Measurements from ENCODE around the gene FMNL2.

Gene FMNL2

DNA sequence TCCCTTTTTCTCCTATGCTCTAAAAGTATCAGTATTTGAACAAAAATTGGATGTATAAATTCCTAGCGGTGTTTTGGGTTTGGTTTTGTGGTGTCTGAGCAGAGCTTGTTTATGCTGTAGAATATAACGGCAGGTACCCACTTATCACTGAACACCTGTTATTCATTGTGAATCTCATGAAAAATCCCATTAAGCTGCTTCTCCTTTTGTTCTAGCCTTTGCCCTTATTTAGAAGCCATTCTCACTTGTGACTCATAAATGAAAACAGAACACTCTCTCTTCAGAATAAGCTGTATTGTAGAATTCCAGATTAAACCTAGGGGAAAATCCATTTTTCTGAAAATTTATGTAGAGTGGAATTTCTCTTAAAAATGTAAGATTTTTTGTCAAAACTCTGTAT lies 278.3 kb downstream of the FMNL2 start:
- H3K4me1 Mint-ChIP-seq = peaks cover 19% of the 10 kb centered on the region
- CTCF ChIA-PET = interaction anchor here (1.7 kb wide), 1 partner anchor 22 kb away, joined by 5 read pairs; no protein-coding TSS in a partner anchor
- H3K4me3 Mint-ChIP-seq = no peak overlapping the region
- no peaks in the 10 kb centered on the region for H3K36me3 Mint-ChIP-seq
- H3K27me3 Mint-ChIP-seq = no peaks in the 10 kb centered on the region
- no peak overlapping the region for H3K27ac Mint-ChIP-seq
- no peak for DNase-seq
- no peaks in the 10 kb centered on the region for H3K9me3 Mint-ChIP-seq

DNA sequence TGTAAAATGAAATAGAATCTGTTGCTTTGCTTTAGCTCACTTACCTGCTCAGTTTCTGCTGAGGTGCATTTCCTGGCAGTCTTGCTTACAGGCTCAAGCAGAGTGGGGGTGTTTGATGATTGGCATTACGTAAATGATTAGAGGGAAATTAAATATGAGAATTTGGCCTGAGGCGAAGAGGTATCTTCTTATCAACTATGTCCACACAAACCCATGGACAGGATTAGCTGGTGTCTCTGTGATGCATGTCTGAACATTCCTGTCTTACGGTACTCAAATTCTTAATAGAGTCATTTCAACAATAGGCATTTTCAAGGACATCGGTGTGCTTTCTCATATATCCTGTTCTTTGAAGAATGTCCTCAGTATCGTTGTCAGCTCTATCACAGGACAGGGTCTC lies 280.2 kb downstream of the FMNL2 start:
- Mint-ChIP-seq H3K4me1 (peaks cover 19% of the 10 kb centered on the region), H3K27ac (no peak overlapping the region), H3K36me3 (no peaks in the 10 kb centered on the region), H3K4me3 (no peak overlapping the region), H3K9me3 (no peaks in the 10 kb centered on the region), H3K27me3 (no peaks in the 10 kb centered on the region)
- CTCF ChIA-PET = interaction anchor here (0.8 to 2.1 kb wide), 3 partner anchors 11 to 20 kb away, joined by 3 to 11 read pairs (median 3); no protein-coding TSS in a partner anchor
- DNase-seq = no peak

DNA sequence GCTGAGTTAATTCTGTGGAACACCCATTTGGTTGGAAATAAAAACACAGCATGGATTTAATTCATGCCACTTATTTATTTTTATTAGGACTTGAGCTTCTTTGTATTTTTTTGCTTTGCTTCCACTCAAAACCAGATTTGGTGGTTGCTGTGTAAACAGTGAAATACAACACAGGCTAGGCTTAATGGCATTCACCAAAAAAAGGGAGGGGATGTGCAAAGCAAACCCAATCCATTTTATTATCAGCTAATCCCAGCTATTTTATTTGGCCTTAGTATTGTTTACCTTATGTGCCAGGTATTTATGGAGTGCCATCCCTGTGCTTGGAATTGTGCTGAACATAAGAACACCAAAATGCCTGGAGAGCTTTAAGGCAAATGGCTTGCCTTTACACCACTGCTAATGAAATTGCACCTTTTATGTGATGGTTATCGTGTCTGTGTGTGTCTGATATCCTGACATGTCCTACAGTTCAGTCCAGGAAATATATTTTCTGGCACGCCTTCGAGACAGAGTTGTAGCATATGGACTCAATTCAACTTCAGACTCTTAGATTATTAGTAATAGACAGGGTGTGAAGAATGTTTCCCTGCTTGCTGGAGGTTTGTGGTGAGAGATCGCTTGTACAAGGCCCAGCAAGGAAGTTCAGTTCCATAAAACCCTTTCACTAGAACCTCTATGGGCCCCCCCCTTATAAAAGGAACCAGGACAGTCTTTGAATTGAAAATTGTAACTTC lies 282.6 kb downstream of the FMNL2 start:
- H3K9me3 Mint-ChIP-seq = no peaks in the 10 kb centered on the region
- peaks cover 8% of the 10 kb centered on the region for H3K4me1 Mint-ChIP-seq
- H3K36me3 Mint-ChIP-seq = no peaks in the 10 kb centered on the region
- DNase-seq = no peak
- CTCF ChIA-PET = interaction anchor here (1.0 to 1.6 kb wide), 3 partner anchors 10 to 18 kb away, joined by 3 to 6 read pairs (median 3); no protein-coding TSS in a partner anchor
- no peak overlapping the region for H3K4me3 Mint-ChIP-seq
- peaks cover 4% of the 10 kb centered on the region for H3K27me3 Mint-ChIP-seq
- no peak overlapping the region for H3K27ac Mint-ChIP-seq

DNA sequence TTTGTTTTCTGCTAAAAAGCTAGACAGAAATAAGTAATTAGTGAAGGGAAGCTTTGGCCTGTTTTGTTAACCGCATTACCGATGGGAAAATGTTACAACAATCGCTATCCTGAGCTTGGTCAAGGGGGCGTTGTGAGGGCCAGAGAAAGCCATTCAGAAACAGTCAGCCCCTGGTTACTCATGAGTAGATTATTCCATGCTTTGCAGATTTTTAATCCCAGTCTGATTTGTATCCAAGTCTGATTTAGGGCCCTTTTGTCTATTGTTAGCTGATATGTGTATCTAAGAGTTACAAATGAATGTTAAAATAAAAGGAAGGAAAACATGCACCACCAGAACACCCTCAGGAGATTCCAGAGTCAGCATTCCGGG lies 283.2 kb downstream of the FMNL2 start:
- peaks cover 7% of the 10 kb centered on the region for H3K27me3 Mint-ChIP-seq

DNA sequence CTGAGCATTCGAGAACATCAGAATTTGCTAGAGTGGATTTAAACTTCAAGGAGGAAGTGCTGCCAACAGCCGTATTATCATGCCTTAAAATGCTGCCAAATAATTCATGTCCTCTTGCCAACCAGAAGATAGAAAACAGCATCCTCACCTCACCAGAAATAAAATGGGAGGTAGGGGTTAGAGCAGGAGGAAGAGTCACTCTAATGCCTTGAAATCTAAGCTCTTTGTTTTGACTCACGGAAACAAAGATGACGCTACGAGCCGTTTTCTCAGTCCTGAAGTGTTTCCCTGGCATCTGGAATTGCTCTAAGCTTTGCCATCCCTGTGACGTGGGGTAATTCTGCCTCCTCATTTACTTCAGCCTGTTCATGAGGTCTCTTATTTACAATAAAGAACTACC lies 285.2 kb downstream of the FMNL2 start:
- H3K27me3 Mint-ChIP-seq = peaks cover 8% of the 10 kb centered on the region
- no peaks in the 10 kb centered on the region for H3K36me3 Mint-ChIP-seq
- H3K4me3 Mint-ChIP-seq = no peak overlapping the region
- no peaks in the 10 kb centered on the region for H3K4me1 Mint-ChIP-seq
- CTCF ChIA-PET = no interaction called here
- DNase-seq = no peak
- H3K27ac Mint-ChIP-seq = no peak overlapping the region
- no peaks in the 10 kb centered on the region for H3K9me3 Mint-ChIP-seq

More for the DNA sequence above, 283.2 kb downstream of the FMNL2 start:
- Mint-ChIP-seq H3K9me3 (no peaks in the 10 kb centered on the region), H3K4me1 (peaks cover 2% of the 10 kb centered on the region), H3K36me3 (no peaks in the 10 kb centered on the region), H3K4me3 (no peak overlapping the region), H3K27ac (no peak overlapping the region)
- no peak for DNase-seq
- CTCF ChIA-PET = interaction anchor here (0.6 to 1.6 kb wide), 5 partner anchors 10 to 442 kb away, joined by 3 to 4 read pairs (median 3); no protein-coding TSS in a partner anchor

DNA sequence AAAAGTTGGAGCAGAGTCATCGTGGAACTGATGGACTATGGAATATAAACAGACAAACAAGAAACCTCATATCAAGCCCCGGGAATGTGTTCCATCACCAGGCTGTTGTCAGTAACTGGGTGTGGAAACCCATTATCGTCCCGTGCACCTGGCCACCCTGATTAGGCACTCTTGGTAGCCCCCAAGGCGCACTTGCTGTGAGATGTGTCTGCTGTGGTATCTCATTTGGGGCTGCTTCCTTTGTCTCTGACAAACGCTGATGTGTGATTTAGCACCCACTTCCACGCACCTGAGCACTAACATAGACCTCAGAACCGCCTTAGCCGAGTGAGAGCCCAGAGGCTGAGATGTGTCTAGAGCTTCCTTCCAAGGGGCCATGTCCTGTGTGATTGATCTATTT lies 286.0 kb downstream of the FMNL2 start:
- H3K27ac Mint-ChIP-seq = no peak overlapping the region
- DNase-seq = no peak
- CTCF ChIA-PET = no interaction called here
- H3K27me3 Mint-ChIP-seq = peaks cover 8% of the 10 kb centered on the region
- no peaks in the 10 kb centered on the region for H3K9me3 Mint-ChIP-seq
- no peaks in the 10 kb centered on the region for H3K4me1 Mint-ChIP-seq
- H3K4me3 Mint-ChIP-seq = no peak overlapping the region
- H3K36me3 Mint-ChIP-seq = no peaks in the 10 kb centered on the region

DNA sequence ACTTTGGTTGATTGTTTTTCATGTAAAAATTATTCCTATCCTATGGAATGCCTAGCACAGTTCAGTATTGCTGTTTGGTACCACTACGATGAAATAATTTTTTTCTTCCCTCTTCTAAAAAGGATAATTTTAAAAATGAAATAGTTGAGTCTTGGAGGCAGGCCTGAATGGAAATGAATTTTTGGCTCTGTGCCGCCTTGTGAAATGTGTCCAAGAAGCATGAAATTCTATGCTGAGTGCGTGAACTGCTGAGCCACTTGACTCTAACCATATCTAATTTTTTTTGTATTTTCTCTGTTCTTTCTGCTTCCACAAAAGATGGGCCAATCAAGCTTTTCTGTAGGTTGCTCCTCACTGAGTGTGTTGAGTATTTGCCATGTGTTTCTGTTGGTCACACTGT lies 287.2 kb downstream of the FMNL2 start:
- H3K4me3 Mint-ChIP-seq = no peak overlapping the region
- H3K4me1 Mint-ChIP-seq = no peaks in the 10 kb centered on the region
- H3K36me3 Mint-ChIP-seq = no peaks in the 10 kb centered on the region
- DNase-seq = no peak
- peaks cover 8% of the 10 kb centered on the region for H3K27me3 Mint-ChIP-seq
- no peaks in the 10 kb centered on the region for H3K9me3 Mint-ChIP-seq
- CTCF ChIA-PET = no interaction called here
- no peak overlapping the region for H3K27ac Mint-ChIP-seq

DNA sequence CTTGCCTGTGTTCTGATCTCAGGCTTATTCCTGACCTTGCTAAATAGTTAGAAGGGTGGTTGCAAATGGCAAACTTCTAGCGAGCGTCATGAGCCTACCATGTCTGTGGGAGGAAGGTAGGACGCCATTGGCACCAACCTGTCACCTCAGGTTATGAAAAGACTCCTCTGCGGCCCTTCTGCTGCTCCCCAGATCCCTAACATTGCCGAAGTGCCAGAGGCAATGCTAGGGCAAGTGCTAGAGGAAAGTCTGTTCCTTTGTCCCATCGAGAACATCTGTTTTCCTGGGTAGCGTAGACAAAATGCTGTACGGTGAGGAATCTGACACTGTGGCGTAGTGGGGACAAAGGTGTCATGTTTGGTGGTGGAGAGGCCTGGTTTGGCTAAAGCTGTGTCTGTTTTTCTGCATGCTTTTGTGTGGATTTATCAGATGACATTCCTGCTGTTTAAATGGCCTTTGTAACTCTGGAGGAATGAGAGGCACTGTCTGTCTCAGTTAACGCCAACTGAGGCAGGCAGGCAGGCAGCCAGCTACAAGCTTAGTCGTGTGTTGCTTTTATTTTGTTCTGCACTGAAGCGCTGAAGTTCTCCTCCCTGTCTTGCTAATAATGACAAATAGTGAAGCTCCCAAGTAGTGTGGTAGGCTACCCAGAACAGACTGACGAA lies 288.2 kb downstream of the FMNL2 start:
- H3K9me3 Mint-ChIP-seq = no peaks in the 10 kb centered on the region
- peaks cover 12% of the 10 kb centered on the region for H3K27me3 Mint-ChIP-seq
- CTCF ChIA-PET = interaction anchor here (1.2 kb wide), 1 partner anchor 12 kb away, joined by 4 read pairs; no protein-coding TSS in a partner anchor
- DNase-seq = no peak
- H3K4me3 Mint-ChIP-seq = no peak overlapping the region
- H3K27ac Mint-ChIP-seq = no peak overlapping the region
- H3K36me3 Mint-ChIP-seq = no peaks in the 10 kb centered on the region
- H3K4me1 Mint-ChIP-seq = no peaks in the 10 kb centered on the region

DNA sequence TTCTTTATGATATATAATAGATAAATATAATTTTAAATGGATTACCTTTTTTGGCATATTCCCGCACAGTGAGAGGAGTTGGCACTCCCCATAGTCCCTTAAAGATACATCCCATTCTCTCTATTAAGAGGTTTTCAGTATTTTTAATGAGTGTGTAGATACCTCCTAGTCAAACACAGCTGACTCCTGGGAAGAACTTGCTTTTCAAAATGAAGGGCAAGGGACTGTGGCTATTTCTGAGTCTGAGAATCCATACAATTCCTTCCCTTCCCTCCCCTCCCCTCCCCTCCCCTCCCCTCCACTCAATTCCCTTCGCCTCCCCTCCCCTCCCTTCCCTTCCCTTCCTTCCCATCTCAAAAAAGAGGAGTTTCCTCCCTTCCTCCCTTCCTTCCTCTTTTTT lies 288.8 kb downstream of the FMNL2 start:
- H3K36me3 Mint-ChIP-seq = no peaks in the 10 kb centered on the region
- no peaks in the 10 kb centered on the region for H3K9me3 Mint-ChIP-seq
- H3K4me1 Mint-ChIP-seq = peaks cover under 1% of the 10 kb centered on the region
- no peak for DNase-seq
- no peak overlapping the region for H3K4me3 Mint-ChIP-seq
- CTCF ChIA-PET = interaction anchor here (1.2 kb wide), 1 partner anchor 11 kb away, joined by 4 read pairs; no protein-coding TSS in a partner anchor
- no peak overlapping the region for H3K27ac Mint-ChIP-seq
- H3K27me3 Mint-ChIP-seq = peaks cover 13% of the 10 kb centered on the region

DNA sequence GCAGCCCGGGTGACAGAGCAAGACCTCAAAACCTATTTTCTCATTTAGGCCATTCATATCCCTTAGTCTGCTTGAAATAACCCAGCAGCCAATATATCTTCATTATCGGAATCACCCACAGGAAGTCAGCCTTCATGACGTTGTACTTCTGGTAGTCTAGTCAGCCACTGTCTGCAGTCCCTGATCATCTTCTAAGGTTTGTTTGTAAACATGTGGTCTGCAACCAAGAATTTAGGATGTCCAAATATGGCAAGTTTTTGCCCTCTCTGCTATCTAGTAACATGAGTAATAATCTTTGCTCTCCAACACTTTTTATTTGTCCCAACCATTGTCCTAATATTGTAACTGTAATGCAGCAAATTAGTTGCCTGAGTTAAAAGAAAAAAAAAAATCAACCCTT lies 289.8 kb downstream of the FMNL2 start:
- DNase-seq = no peak
- CTCF ChIA-PET = no interaction called here
- H3K36me3 Mint-ChIP-seq = no peaks in the 10 kb centered on the region
- no peak overlapping the region for H3K27ac Mint-ChIP-seq
- no peaks in the 10 kb centered on the region for H3K9me3 Mint-ChIP-seq
- peaks cover 11% of the 10 kb centered on the region for H3K4me1 Mint-ChIP-seq
- peaks cover 13% of the 10 kb centered on the region for H3K27me3 Mint-ChIP-seq
- H3K4me3 Mint-ChIP-seq = no peak overlapping the region

DNA sequence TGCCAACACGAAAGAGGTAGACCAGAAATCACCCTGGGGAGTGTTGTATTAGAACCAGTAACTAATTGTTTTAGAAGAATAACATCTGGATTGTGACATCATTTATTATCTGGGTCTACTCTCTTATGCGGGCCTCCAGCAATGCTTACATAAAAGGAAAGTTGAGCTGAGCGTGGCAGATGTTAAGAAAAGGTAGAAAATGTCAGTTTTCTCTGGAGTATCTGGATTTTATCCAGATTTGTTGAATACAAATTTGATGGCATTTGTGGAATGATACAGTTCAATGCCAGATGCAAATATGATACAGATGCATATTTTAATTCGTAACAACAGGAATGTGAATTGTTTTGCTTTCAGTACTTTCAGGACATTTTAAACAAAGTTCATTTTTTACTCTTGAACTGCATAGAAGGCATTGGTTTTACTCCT lies 292.0 kb downstream of the FMNL2 start:
- peaks cover 11% of the 10 kb centered on the region for H3K4me1 Mint-ChIP-seq
- H3K36me3 Mint-ChIP-seq = no peaks in the 10 kb centered on the region
- CTCF ChIA-PET = interaction anchor here (1.0 to 2.1 kb wide), 2 partner anchors 9 to 451 kb away, joined by 3 to 10 read pairs; partner anchors contain the start of gene STAM2
- no peaks in the 10 kb centered on the region for H3K9me3 Mint-ChIP-seq
- no peak overlapping the region for H3K4me3 Mint-ChIP-seq
- peaks cover 10% of the 10 kb centered on the region for H3K27me3 Mint-ChIP-seq
- no peak overlapping the region for H3K27ac Mint-ChIP-seq
- no peak for DNase-seq

DNA sequence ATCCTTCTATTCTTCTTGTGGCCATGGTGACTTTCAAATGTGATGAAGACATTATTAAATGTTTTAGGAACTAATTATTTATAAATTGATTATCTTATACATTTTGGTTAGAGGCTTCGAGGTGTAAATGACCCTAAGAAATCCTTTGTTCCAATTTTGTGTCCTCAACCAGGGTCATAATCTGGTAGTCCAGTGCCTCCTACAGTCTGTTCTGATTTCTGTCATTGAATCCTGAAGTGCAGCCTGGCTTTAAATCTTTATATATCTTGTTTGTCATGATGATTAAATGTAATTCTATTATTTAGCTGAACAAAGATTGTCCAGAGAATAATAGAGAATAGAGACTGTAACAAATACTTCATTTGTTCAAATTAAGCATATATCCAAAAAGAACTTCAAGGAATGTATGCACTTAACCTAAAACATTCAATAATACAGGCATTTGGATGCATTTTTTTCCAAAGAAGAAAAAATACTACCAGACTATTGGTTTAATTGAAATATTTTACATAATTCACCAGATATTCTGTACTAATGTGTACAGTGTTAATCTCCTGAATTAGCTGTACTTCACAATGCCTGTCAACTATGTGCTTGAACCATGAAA lies 292.5 kb downstream of the FMNL2 start:
- CTCF ChIA-PET = interaction anchor here (0.7 to 1.1 kb wide), 7 partner anchors 8 to 452 kb away, joined by 3 to 5 read pairs (median 3); partner anchors contain the start of gene STAM2
- H3K4me3 Mint-ChIP-seq = no peak overlapping the region
- peaks cover 11% of the 10 kb centered on the region for H3K4me1 Mint-ChIP-seq
- H3K27ac Mint-ChIP-seq = no peak overlapping the region
- H3K9me3 Mint-ChIP-seq = no peaks in the 10 kb centered on the region
- no peaks in the 10 kb centered on the region for H3K36me3 Mint-ChIP-seq
- peaks cover 10% of the 10 kb centered on the region for H3K27me3 Mint-ChIP-seq
- no peak for DNase-seq

DNA sequence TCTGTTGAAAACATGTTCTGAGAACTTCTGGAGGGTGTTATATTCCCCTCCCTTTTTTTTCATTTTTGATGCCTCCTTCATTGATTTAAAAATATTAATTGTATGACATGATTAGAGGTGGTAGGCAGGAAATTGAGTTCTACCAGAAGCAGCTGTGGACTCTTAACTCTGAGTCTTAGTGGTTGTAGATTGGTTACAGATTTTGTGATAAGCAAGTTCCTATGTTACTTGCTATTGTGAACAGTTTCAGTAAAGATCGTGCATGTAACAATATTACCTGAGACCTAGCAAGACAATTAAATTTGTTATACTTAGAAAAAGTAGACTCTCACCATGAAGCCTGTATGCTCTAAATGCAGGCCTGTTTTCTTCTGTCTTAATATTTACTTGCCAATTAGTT lies 294.2 kb downstream of the FMNL2 start:
- no peaks in the 10 kb centered on the region for H3K36me3 Mint-ChIP-seq
- H3K4me1 Mint-ChIP-seq = peaks cover 11% of the 10 kb centered on the region
- no peak overlapping the region for H3K27ac Mint-ChIP-seq
- H3K4me3 Mint-ChIP-seq = no peak overlapping the region
- CTCF ChIA-PET = interaction anchor here (0.6 kb wide), 1 partner anchor 453 kb away, joined by 3 read pairs; no protein-coding TSS in a partner anchor
- no peak for DNase-seq
- H3K9me3 Mint-ChIP-seq = no peaks in the 10 kb centered on the region
- H3K27me3 Mint-ChIP-seq = peaks cover 6% of the 10 kb centered on the region

DNA sequence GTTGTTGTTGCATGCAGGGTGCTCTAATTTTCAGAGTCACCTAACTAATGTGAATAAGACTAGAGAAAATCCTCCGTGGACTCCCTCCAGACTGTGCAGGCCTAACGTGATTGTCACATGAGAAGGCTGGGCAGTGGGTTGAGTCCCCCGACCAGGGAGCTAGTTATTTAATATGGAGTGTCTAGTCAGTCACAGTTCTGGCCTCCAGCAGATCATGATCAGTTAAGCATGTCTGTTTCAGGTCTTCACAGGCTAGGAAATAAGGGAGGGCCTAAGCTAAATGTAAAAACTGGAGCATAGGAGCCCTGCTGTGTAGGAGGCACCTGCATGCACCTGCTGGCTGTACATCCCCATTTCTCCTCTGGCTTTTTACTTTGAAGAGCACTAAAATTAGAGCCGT lies 295.5 kb downstream of the FMNL2 start:
- H3K27me3 Mint-ChIP-seq = peaks cover 6% of the 10 kb centered on the region
- CTCF ChIA-PET = interaction anchor here (0.6 kb wide), 1 partner anchor 445 kb away, joined by 3 read pairs; no protein-coding TSS in a partner anchor
- no peak overlapping the region for H3K4me3 Mint-ChIP-seq
- no peaks in the 10 kb centered on the region for H3K36me3 Mint-ChIP-seq
- no peaks in the 10 kb centered on the region for H3K9me3 Mint-ChIP-seq
- no peak for DNase-seq
- no peak overlapping the region for H3K27ac Mint-ChIP-seq
- peaks cover 11% of the 10 kb centered on the region for H3K4me1 Mint-ChIP-seq

All from activated naive CD4-positive, alpha-beta T cell treated with anti-CD3 and anti-CD28 coated beads, Interleukin-2, amount 10 ng/mL, durations not matched to agents 7 days and 5 days (primary cell).